CD14-positive monocyte (primary cell): ENCODE data around the gene CDKN1B. TPM values are rescaled to one million over a fixed set of nuclear protein-coding genes. Genes with fewer than 3 reads are reported as not detected.
"Not testable (repeated sequence)": the region's sequence is repeated elsewhere in the genome, so short reads cannot be mapped to it uniquely, and the experiment has no call there.

Source experiments
- DNase-seq, 3 donors: peaks; one replicate each; pipeline ENCODE4 v3.0.0-alpha.2; 2011 to 2022
- H2AFZ ChIP-seq: 2 replicates; pipeline ENCODE4 v1.6.0; 2012; ENCODE audit warnings: mild to moderate bottlenecking, low read depth, low read length, inconsistent platforms; ENCODE audit not compliant: insufficient read depth, poor library complexity, severe bottlenecking
- H3K27ac ChIP-seq, 2 donors: 1 replicate in 1 of 2; 2 replicates in 1 of 2; pipeline ENCODE4 v1.5.1; 2012 to 2013; ENCODE audit warnings: low read length in 2 of 2, control low read depth in 1 of 2, inconsistent platforms in 1 of 2, low read depth in 1 of 2, mild to moderate bottlenecking in 1 of 2
- H3K27me3 ChIP-seq, 2 donors: one replicate each; pipeline versions ENCODE4 v1.6.0 to v1.6.1; 2011 to 2013; ENCODE audit warnings: low read length in 2 of 2; ENCODE audit not compliant: control insufficient read depth in 2 of 2, insufficient read depth in 2 of 2
- H3K36me3 ChIP-seq, 2 donors: replicated peaks in 1 of 2; 1 replicate in 1 of 2; 2 replicates in 1 of 2; pipeline versions ENCODE4 v1.5.1 to v1.6.1; 2012 to 2013; ENCODE audit warnings: low read length in 2 of 2, control low read depth in 1 of 2, inconsistent platforms in 1 of 2, mild to moderate bottlenecking in 1 of 2; ENCODE audit not compliant: insufficient read depth in 2 of 2, control insufficient read depth in 1 of 2
- H3K4me1 ChIP-seq, 2 donors: 1 replicate in 1 of 2; 2 replicates in 1 of 2; pipeline versions ENCODE4 v1.5.1 to v1.6.1; 2012 to 2013; ENCODE audit warnings: low read length in 2 of 2, control low read depth in 1 of 2, inconsistent platforms in 1 of 2, mild to moderate bottlenecking in 1 of 2, moderate library complexity in 1 of 2; ENCODE audit not compliant: insufficient read depth in 2 of 2, control insufficient read depth in 1 of 2
- H3K4me2 ChIP-seq: replicated peaks from 2 replicates; pipeline ENCODE3; 2012; ENCODE audit warnings: low read length, moderate library complexity, mild to moderate bottlenecking; ENCODE audit not compliant: poor library complexity, severe bottlenecking; ENCODE audit errors: extremely low read depth
- H3K4me3 ChIP-seq, 3 experiments: fragments of 200-600 bp in 1 of 3; sonication (generic) in 1 of 3; replicated peaks in 1 of 3; 1 replicate in 2 of 3; 2 replicates in 1 of 3; pipeline ENCODE4 v1.5.1; 2011 to 2013; ENCODE audit warnings: low read length in 3 of 3, mild to moderate bottlenecking in 3 of 3, control low read depth in 2 of 3, low read depth in 2 of 3, inconsistent platforms in 1 of 3, moderate library complexity in 1 of 3
- H3K79me2 ChIP-seq: 2 replicates; pipeline ENCODE4 v1.6.0; 2012; ENCODE audit warnings: mild to moderate bottlenecking, control low read depth, inconsistent platforms, low read length, moderate library complexity; ENCODE audit not compliant: insufficient read depth
- H3K9ac ChIP-seq: 2 replicates; pipeline ENCODE4 v1.6.0; 2017; ENCODE audit warnings: low read length, mild to moderate bottlenecking; ENCODE audit not compliant: insufficient read depth, poor library complexity, severe bottlenecking
- H3K9me3 ChIP-seq, 2 donors: replicated peaks in 1 of 2; 1 replicate in 1 of 2; 2 replicates in 1 of 2; pipeline versions ENCODE4 v1.5.1 to v1.6.1; 2012 to 2013; ENCODE audit warnings: low read length in 2 of 2, control low read depth in 1 of 2; ENCODE audit not compliant: control insufficient read depth in 1 of 2, insufficient read depth in 1 of 2
- H4K20me1 ChIP-seq: 2 replicates; pipeline ENCODE4 v1.6.0; 2012; ENCODE audit warnings: mild to moderate bottlenecking, low read length, control low read depth, moderate library complexity; ENCODE audit not compliant: insufficient read depth
- H3K27ac Mint-ChIP-seq, 7 donors: one replicate each; pipeline ENCODE4 v1.8.0; 2020; ENCODE audit warnings: mild to moderate bottlenecking in 7 of 7, mixed read lengths in 7 of 7, moderate library complexity in 6 of 7, inconsistent platforms in 2 of 7
- H3K27me3 Mint-ChIP-seq, 3 donors: one replicate each; pipeline ENCODE4 v1.8.0; 2021 to 2022; ENCODE audit warnings: low read depth in 3 of 3, mild to moderate bottlenecking in 3 of 3, mixed read lengths in 3 of 3, moderate library complexity in 3 of 3, inconsistent platforms in 1 of 3
- H3K36me3 Mint-ChIP-seq, 2 donors: one replicate each; pipeline ENCODE4 v1.8.0; 2020; ENCODE audit warnings: mixed read lengths in 2 of 2, inconsistent platforms in 1 of 2, mild to moderate bottlenecking in 1 of 2
- H3K4me1 Mint-ChIP-seq: one replicate; pipeline ENCODE4 v1.8.0; 2020; ENCODE audit warnings: mild to moderate bottlenecking, mixed read lengths
- H3K4me3 Mint-ChIP-seq, 2 donors: one replicate each; pipeline ENCODE4 v1.8.0; 2020; ENCODE audit warnings: mild to moderate bottlenecking in 2 of 2, mixed read lengths in 2 of 2, moderate library complexity in 1 of 2
- H3K9me3 Mint-ChIP-seq, 7 donors: one replicate each; pipeline ENCODE4 v1.8.0; 2020 to 2022; ENCODE audit warnings: mixed read lengths in 7 of 7, mild to moderate bottlenecking in 6 of 7, moderate library complexity in 6 of 7, inconsistent platforms in 2 of 7
- CTCF ChIP-seq: fragments of 200-600 bp; IDR thresholded peaks from one replicate; pipeline ENCODE4 v1.8.0; 2022; ENCODE audit warnings: antibody characterized with exemption, mild to moderate bottlenecking
- WGBS: methylation state at CpG from one replicate; pipeline ENCODE4 v1.1.5; 2013; ENCODE audit warnings: missing lambda C conversion rate; ENCODE audit not compliant: insufficient coverage; 5-methylcytosine and 5-hydroxymethylcytosine counted together
- intact Hi-C, 2 donors: fragments of 100-400 bp; cut with micrococcal nuclease; formaldehyde crosslinking; loops; one replicate each; pipeline versions ENCODE4 v1.15.0 to v1.15.1; 2023
- polyA plus RNA-seq, 3 donors: library from polyadenylated mRNA; depleted of rRNA in 1 of 3; unstranded in 2 of 3; stranded (reverse) in 1 of 3; fragments of 300-500 nt in 2 of 3; fragments of >200 nt in 1 of 3; fragmentation: Illumina TruSeq in 2 of 3; gene quantifications; 1 replicate in 2 of 3; 2 replicates in 1 of 3; pipeline ENCODE4 v1.2.3, GENCODE V29; 2012 to 2021

The CDKN1B gene
- polyA plus RNA-seq, 3 donors = 9.2 to 98.1 (median 9.5) TPM

- no peak overlapping the region for H2AFZ ChIP-seq
- Mint-ChIP-seq H3K27me3 (no peaks in the 10 kb centered on the region), H3K9me3 (no peaks in the 10 kb centered on the region), H3K4me1 (peaks cover 15% of the 10 kb centered on the region), H3K27ac (peak overlapping the region in 2 of 7 donors; percentile 23 to 65), H3K36me3 (peaks cover 2 to 13% of the 10 kb centered on the region in 2 donors), H3K4me3 (no peak overlapping the region)
- H3K27me3 ChIP-seq = no peaks in the 10 kb centered on the region
- H4K20me1 ChIP-seq = no peaks in the 10 kb centered on the region
- peaks cover 87% of the 10 kb centered on the region for H3K79me2 ChIP-seq
- no peak overlapping the region for H3K4me2 ChIP-seq
- H3K9me3 ChIP-seq = no peaks in the 10 kb centered on the region
- DNase-seq = no peak
- no peak overlapping the region for H3K4me3 ChIP-seq
- no peak for TF ChIP-seq CTCF
- intact Hi-C loops = no loop called here
- no CpG with 5 or more reads among the region's 1 CpG for WGBS
- H3K4me1 ChIP-seq = peaks cover 6 to 7% of the 10 kb centered on the region in 2 donors
- H3K36me3 ChIP-seq = peaks cover 0 to 7% of the 10 kb centered on the region in 2 donors
- H3K9ac ChIP-seq = no peak overlapping the region
- no peak overlapping the region for H3K27ac ChIP-seq
These were observed 18.1 kb downstream of the CDKN1B start for GRCh38 chr12:12735301-12735700.

- peak overlapping the region; percentile 80 for H2AFZ ChIP-seq
- H3K36me3 ChIP-seq = peaks cover 0 to under 1% of the 10 kb centered on the region in 2 donors
- H3K27me3 ChIP-seq = no peaks in the 10 kb centered on the region
- intact Hi-C loops = no loop called here
- peak overlapping the region; percentile 35 to 37 for H3K4me3 Mint-ChIP-seq
- H3K9me3 ChIP-seq = no peaks in the 10 kb centered on the region
- no peak overlapping the region for H3K9ac ChIP-seq
- peak overlapping the region in 1 of 3 experiments; percentile 49 for H3K4me3 ChIP-seq
- no peaks in the 10 kb centered on the region for H3K9me3 Mint-ChIP-seq
- H3K4me1 ChIP-seq = peaks cover 6 to 7% of the 10 kb centered on the region in 2 donors
- peak in 2 of 3 donors; percentile 48 to 63 for DNase-seq
- H3K27me3 Mint-ChIP-seq = no peaks in the 10 kb centered on the region
- H3K36me3 Mint-ChIP-seq = peaks cover under 1 to 17% of the 10 kb centered on the region in 2 donors
- peak overlapping the region in 1 of 2 donors; percentile 50 for H3K27ac ChIP-seq
- 32% methylated on average over 3 of the region's 9 CpGs for WGBS
- H3K79me2 ChIP-seq = peaks cover 85% of the 10 kb centered on the region
- peak overlapping the region; percentile 54 for H3K4me2 ChIP-seq
- H3K27ac Mint-ChIP-seq = peak overlapping the region in 5 of 7 donors; percentile 10 to 63 (median 39)
- H3K4me1 Mint-ChIP-seq = peaks cover 16% of the 10 kb centered on the region
- TF ChIP-seq CTCF = peak; percentile 76
- no peaks in the 10 kb centered on the region for H4K20me1 ChIP-seq
These were observed 19.9 kb downstream of the CDKN1B start for GRCh38 chr12:12736759-12737676.

- H3K36me3 ChIP-seq, H3K4me3 Mint-ChIP-seq, H4K20me1 ChIP-seq, DNase-seq, H3K4me1 ChIP-seq, H3K4me3 ChIP-seq, H3K27ac ChIP-seq, H2AFZ ChIP-seq, H3K9ac ChIP-seq, H3K4me2 ChIP-seq, H3K27me3 Mint-ChIP-seq, intact Hi-C loops, H3K9me3 ChIP-seq, H3K27ac Mint-ChIP-seq, H3K27me3 ChIP-seq, H3K9me3 Mint-ChIP-seq: not testable (repeated sequence)
- H3K79me2 ChIP-seq = peaks cover 83% of the 10 kb centered on the region
- peaks cover 16% of the 10 kb centered on the region for H3K4me1 Mint-ChIP-seq
- H3K36me3 Mint-ChIP-seq = peaks cover 3 to 21% of the 10 kb centered on the region in 2 donors
- WGBS = 100% methylated on average over 1 of the region's 2 CpGs
These were observed 21.0 kb downstream of the CDKN1B start for GRCh38 chr12:12738152-12738551.
